ENCODE results near the gene EHD4. TPM values are rescaled to one million over a fixed set of nuclear protein-coding genes. Genes with fewer than 3 reads are reported as not detected.
A peak's percentile ranks its signal among the peaks of the same experiment; 100 is the strongest.

Gene EHD4
- total RNA-seq, 2 donors from 2014 or later: 57.6 to 79.9 TPM

DNA sequence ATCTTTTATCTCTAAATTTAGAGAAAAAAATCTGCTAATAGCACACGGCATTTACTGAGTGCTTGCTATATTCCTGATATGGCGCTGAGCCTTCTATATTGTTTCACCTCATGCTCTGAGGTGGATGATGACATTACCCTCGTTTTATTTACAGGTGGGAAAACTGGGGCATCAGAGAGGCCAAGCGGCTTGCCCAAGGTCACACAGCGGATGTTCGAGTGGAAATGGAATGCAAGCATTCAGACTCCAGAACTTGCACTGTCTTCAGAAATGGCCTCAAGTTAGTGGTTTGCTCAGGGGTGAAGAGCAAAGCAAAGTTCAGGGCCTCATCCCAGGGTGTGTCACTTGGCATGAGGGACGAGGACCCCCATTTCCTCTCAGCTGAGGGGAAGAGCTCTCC lies 17.3 kb downstream of the EHD4 start:
- Mint-ChIP-seq H3K4me1 (peaks cover 22% of the 10 kb centered on the region), H3K4me3 (no peak overlapping the region), H3K27ac (no peak overlapping the region), H3K27me3 (no peaks in the 10 kb centered on the region), H3K36me3 (ENCODE audit: low read depth) (peaks cover 5% of the 10 kb centered on the region)
- no peak for ATAC-seq
- no peaks in the 10 kb centered on the region for H3K9me3 ChIP-seq (ENCODE audit: control insufficient read depth, low read length, poor library complexity, severe bottlenecking)
- DNase-seq: no peak

DNA sequence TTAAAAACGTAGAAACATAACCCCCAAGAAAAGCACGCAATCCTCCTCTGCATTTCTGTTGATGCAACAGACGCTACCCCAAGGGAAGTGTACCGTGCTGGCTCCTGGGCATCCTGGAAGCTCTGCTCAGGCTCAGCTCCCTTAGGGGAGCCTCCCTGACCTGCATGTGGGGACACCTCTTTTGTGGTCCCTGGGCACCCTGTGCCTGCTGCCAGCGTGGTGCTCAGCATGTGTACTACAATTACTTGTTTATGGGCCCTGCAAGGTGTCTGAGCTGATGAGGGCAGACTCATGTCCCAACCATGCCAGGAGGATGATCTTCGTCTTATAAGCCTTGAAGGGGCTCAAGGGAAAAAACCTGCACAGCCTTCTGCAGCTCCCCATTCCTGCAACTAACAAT lies 18.3 kb downstream of the EHD4 start:
- ATAC-seq: no peak
- no peaks in the 10 kb centered on the region for H3K9me3 ChIP-seq (ENCODE audit: control insufficient read depth, low read length, poor library complexity, severe bottlenecking)
- H3K27me3 Mint-ChIP-seq: no peaks in the 10 kb centered on the region
- no peak for DNase-seq
- no peak overlapping the region for H3K27ac Mint-ChIP-seq
- peaks cover 22% of the 10 kb centered on the region for H3K4me1 Mint-ChIP-seq
- peaks cover 5% of the 10 kb centered on the region for H3K36me3 Mint-ChIP-seq (ENCODE audit: low read depth)
- no peak overlapping the region for H3K4me3 Mint-ChIP-seq

DNA sequence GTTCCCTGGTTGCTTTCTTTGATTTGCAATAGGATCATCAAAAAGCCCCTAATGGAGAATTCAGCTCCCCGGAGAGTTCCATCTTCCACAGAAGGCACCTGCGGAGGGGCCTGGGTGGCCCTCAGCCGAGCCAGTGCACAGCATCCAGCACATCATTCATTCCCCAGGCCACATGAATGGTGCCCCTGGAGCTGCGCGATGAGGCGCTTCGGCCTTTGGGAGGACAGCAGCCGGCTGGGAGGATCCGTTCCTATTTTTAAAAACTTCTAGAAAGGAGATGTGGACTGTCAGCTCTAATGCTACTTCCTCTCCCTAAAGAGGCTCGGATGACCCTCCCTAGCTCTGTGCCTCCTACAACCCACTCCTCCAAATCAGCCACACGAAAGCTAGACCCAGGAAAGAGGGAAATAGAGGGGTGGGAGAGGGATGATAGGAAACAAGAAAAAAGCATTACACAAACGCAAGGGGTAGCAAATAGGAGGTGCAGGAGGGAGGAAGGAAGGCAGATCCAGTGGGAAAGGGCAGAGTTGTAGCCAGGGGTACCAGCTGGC lies 20.3 kb downstream of the EHD4 start:
- H3K36me3 Mint-ChIP-seq (ENCODE audit: low read depth): peaks cover 5% of the 10 kb centered on the region

DNA sequence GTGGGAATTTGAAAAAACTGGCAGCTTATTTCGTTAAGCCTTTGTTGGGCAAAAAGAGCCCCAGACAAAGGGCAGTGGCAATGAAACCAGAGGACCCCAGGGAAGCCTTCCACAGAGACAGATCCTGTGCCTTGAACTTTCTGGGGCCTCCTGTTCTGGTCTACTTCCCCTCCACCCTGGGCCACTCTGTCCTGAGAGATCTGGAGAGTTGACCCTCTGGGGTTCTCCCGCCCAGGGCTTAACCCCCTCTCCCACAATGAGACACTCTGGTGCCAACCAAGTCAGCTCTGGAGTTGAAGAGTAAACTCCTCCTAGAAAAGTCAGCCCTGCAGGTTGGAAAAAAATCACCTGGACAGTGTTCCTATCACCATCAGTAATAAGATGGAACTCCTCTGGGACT lies 20.8 kb downstream of the EHD4 start:
- Mint-ChIP-seq H3K27ac (peak overlapping the region; percentile 27), H3K27me3 (no peaks in the 10 kb centered on the region), H3K36me3 (ENCODE audit: low read depth) (peaks cover 5% of the 10 kb centered on the region), H3K4me1 (peaks cover 10% of the 10 kb centered on the region), H3K4me3 (no peak overlapping the region)
- no peaks in the 10 kb centered on the region for H3K9me3 ChIP-seq (ENCODE audit: control insufficient read depth, low read length, poor library complexity, severe bottlenecking)
- no peak for ATAC-seq
- no peak for DNase-seq

More for the DNA sequence above, 20.3 kb downstream of the EHD4 start:
- H3K27ac Mint-ChIP-seq: peak overlapping the region; percentile 27
- no peaks in the 10 kb centered on the region for H3K27me3 Mint-ChIP-seq
- DNase-seq (no peak), ATAC-seq (no peak)
- no peaks in the 10 kb centered on the region for H3K9me3 ChIP-seq (ENCODE audit: control insufficient read depth, low read length, poor library complexity, severe bottlenecking)
- H3K4me3 Mint-ChIP-seq: peak overlapping the region; percentile 72
- H3K4me1 Mint-ChIP-seq: peaks cover 14% of the 10 kb centered on the region

DNA sequence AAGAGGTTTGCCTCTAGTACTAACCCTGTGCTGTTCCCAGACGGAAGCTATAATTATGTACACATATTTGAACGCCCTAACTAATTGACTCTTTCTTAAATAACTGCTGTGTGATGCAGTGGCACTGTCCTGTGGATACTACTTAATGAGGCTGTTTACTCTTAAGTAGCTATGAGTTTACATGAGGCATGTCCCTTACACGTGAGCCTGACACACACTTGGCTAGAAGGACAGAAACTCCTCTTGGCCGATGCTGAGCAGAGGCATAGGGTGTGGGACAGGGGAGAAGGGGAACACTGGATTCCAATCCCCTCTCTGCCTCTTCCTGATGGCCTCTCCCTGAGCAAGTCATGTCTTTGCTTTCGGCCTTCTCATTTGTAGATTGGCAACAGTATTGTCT lies 21.9 kb downstream of the EHD4 start:
- no peaks in the 10 kb centered on the region for H3K27me3 Mint-ChIP-seq
- peaks cover 13% of the 10 kb centered on the region for H3K4me1 Mint-ChIP-seq
- no peaks in the 10 kb centered on the region for H3K9me3 ChIP-seq (ENCODE audit: control insufficient read depth, low read length, poor library complexity, severe bottlenecking)
- no peak overlapping the region for H3K4me3 Mint-ChIP-seq
- peak overlapping the region; percentile 24 for H3K27ac Mint-ChIP-seq
- DNase-seq (no peak), ATAC-seq (no peak)
- peaks cover 5% of the 10 kb centered on the region for H3K36me3 Mint-ChIP-seq (ENCODE audit: low read depth)

DNA sequence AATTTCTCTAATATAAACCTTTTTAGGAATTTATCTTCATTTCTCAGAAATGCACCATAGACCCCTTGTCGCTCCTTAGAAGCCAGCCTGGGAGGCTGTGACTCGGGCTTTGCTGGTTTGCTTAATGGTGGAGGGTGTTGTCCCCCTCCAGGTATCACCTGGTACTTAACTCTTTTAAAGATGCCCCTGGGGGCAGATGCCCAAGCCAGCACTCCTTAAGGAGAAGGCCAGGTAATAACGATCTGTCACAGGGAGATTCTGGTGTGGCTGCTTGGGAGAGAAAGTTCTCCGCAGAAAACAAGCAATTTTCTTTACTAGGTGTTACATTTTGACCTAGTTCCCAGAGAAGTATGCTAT lies 22.3 kb downstream of the EHD4 start:
- no peaks in the 10 kb centered on the region for H3K9me3 ChIP-seq (ENCODE audit: control insufficient read depth, low read length, poor library complexity, severe bottlenecking)
- ATAC-seq (no peak), DNase-seq (no peak)
- Mint-ChIP-seq H3K4me1 (peaks cover 14% of the 10 kb centered on the region), H3K36me3 (ENCODE audit: low read depth) (peaks cover 7% of the 10 kb centered on the region), H3K27ac (peak overlapping the region; percentile 24), H3K4me3 (no peak overlapping the region), H3K27me3 (no peaks in the 10 kb centered on the region)

DNA sequence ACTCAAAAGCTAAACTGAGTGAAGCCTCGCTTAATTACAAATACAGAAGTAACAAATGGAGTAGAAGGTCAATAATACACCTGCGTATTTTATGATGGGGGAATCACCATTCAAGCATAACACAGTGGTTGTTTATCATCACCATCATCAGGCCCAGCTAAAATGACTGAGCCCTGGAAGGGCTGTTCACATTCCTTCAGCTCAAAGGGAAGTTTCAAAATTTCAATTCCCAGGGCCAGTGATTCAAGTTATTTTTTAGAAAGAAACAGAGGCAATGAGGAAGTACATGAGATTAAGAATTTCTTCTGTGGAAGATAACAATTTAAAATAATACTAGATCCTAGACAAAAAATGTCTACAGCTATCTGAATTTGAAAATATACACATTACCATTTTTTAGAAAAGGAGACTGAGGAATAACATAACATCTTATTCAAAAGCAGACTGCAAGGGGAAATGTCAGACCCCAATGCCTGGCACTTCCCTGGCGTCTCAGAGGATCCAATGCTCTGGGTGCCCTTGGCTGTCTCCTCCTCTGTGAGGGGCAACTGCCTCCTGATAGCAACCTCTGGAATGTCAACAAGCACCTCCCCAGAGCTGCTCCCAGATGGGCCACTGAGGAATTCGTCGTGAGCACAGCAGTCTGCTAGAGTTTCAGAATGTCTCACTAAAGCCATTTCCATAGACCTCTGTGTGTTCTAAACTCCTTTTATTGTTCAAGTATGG lies 22.8 kb downstream of the EHD4 start:
- DNase-seq (no peak), ATAC-seq (no peak)
- Mint-ChIP-seq H3K27ac (peak overlapping the region; percentile 24), H3K36me3 (ENCODE audit: low read depth) (peaks cover 8% of the 10 kb centered on the region), H3K4me1 (peaks cover 15% of the 10 kb centered on the region), H3K27me3 (no peaks in the 10 kb centered on the region), H3K4me3 (no peak overlapping the region)
- H3K9me3 ChIP-seq (ENCODE audit: control insufficient read depth, low read length, poor library complexity, severe bottlenecking): no peaks in the 10 kb centered on the region

DNA sequence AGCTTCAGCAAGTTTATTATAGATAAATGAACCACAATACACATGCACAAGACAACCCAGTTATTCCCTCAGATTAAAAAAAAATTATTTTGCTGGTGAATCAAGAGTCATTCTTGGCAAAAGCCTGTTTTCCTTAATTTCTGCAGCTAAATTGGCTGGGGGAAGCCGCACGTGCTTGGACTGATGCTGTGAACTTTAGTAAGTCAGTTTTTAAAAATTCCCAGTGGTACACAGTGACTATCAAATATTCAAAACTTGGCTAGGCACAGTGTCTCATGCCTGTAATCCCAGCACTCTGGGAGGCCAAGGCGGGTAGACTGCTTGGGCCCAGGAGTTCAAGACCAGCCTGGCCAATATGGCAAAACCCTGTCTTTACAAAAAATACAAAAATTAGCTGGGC lies 23.9 kb downstream of the EHD4 start:
- no peaks in the 10 kb centered on the region for H3K27me3 Mint-ChIP-seq
- no peak for ATAC-seq
- H3K27ac Mint-ChIP-seq: peak overlapping the region; percentile 16
- H3K4me3 Mint-ChIP-seq: peak overlapping the region; percentile 7
- no peaks in the 10 kb centered on the region for H3K9me3 ChIP-seq (ENCODE audit: control insufficient read depth, low read length, poor library complexity, severe bottlenecking)
- DNase-seq: no peak
- H3K36me3 Mint-ChIP-seq (ENCODE audit: low read depth): peaks cover 8% of the 10 kb centered on the region
- peaks cover 15% of the 10 kb centered on the region for H3K4me1 Mint-ChIP-seq

DNA sequence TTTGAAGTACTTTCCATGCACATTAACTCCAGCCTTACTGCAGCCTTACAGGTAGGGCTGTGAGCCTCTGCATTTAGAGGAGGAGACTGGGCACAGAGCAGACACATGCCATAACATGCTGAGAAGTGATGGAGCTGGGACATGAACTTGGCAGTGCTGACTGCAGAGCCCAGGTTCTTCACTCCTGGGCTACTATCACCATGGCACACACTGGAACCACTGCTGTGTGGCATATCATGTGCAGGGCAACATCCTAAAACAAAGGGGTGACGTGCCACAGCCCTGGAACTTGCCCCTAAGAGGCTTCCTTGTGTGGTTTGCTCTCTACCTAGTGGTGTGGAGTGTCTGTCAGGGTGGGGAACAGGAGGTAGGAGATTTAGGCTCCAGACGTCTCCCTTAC lies 25.4 kb downstream of the EHD4 start:
- Mint-ChIP-seq H3K27ac (peak overlapping the region; percentile 92), H3K27me3 (no peaks in the 10 kb centered on the region), H3K4me3 (no peak overlapping the region), H3K4me1 (peaks cover 12% of the 10 kb centered on the region), H3K36me3 (ENCODE audit: low read depth) (peaks cover 8% of the 10 kb centered on the region)
- H3K9me3 ChIP-seq (ENCODE audit: control insufficient read depth, low read length, poor library complexity, severe bottlenecking): no peaks in the 10 kb centered on the region
- ATAC-seq (no peak), DNase-seq (no peak)

DNA sequence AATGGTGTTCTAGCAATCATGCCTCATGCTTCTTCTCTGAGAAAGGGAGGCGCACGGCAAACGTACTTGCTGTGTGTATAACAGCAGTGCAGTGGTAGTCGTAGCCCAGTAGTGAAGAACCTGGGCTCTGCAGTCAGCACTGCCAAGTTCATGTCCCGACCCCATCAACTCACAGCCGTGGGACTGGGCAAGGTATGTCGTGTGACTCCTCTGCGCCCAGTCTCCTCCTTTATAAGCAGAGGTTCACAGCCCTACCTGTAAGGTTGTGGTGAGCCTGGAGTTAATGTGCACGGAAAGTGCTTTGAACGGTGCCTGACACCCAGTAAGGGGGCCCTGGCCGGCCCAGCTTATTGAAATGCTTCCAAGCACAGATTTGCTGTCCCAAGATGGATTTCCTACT lies 26.6 kb downstream of the EHD4 start:
- no peaks in the 10 kb centered on the region for H3K27me3 Mint-ChIP-seq
- DNase-seq (no peak), ATAC-seq (peak; percentile 13)
- no peaks in the 10 kb centered on the region for H3K9me3 ChIP-seq (ENCODE audit: control insufficient read depth, low read length, poor library complexity, severe bottlenecking)
- H3K4me3 Mint-ChIP-seq: no peak overlapping the region
- H3K4me1 Mint-ChIP-seq: peaks cover 16% of the 10 kb centered on the region
- peaks cover 8% of the 10 kb centered on the region for H3K36me3 Mint-ChIP-seq (ENCODE audit: low read depth)
- peak overlapping the region; percentile 100 for H3K27ac Mint-ChIP-seq

DNA sequence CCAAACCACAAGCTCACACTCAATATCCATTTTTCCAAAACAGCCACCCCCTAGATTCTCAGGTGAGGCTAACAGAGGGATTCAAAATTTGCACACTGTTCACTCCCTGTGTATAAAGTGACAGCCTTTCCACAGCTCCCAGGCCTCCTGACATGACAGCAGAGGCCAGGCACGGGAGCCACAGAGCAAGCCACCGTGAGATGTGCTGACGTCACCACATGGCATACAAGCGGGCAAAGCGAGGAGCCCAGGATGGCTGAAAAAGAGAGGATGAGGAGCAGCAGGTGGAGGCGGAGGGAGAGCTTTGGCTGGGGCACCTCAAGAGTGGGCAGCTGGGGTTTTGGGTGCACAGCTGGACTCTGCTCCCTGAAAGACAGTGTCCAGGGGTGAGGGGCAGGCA lies 27.1 kb downstream of the EHD4 start:
- H3K36me3 Mint-ChIP-seq (ENCODE audit: low read depth): peaks cover 6% of the 10 kb centered on the region

DNA sequence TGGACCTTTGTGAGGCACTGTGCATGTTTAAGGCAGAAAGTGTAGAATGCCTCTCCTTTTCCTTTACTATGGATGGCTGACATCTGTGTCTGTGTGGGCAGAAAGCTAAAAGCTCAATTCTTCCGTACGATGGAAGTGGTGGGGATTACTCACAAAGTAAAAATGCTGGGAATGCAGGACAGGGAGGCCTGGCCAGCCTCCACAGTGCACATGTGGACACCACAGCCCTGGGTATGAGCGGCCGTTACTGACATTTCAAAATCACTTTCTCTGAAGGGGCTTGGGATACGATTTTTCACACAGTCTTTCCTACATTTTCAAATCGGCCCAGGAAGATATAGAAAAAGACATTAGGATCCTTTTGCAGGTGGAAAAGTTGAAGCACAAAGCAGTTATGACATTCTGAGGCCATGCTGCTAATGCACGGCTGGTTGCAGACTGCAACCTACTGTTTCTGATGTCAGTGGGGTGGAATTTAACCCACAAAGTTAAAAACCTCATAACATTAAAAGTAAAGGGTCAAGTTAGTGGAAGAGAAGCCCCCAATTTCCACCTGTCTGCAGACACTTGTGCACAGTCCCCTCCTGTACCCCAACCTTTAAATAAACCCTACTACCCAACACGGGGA lies 27.9 kb downstream of the EHD4 start:
- no peaks in the 10 kb centered on the region for H3K9me3 ChIP-seq (ENCODE audit: control insufficient read depth, low read length, poor library complexity, severe bottlenecking)
- Mint-ChIP-seq H3K4me1 (peaks cover 19% of the 10 kb centered on the region), H3K36me3 (ENCODE audit: low read depth) (peaks cover 6% of the 10 kb centered on the region), H3K4me3 (no peak overlapping the region), H3K27me3 (no peaks in the 10 kb centered on the region), H3K27ac (peak overlapping the region; percentile 100)
- ATAC-seq: no peak
- no peak for DNase-seq

More for the DNA sequence above, 27.1 kb downstream of the EHD4 start:
- peak overlapping the region; percentile 100 for H3K27ac Mint-ChIP-seq
- H3K9me3 ChIP-seq (ENCODE audit: control insufficient read depth, low read length, poor library complexity, severe bottlenecking): no peaks in the 10 kb centered on the region
- DNase-seq (no peak), ATAC-seq (no peak)
- no peak overlapping the region for H3K4me3 Mint-ChIP-seq
- no peaks in the 10 kb centered on the region for H3K27me3 Mint-ChIP-seq
- peaks cover 19% of the 10 kb centered on the region for H3K4me1 Mint-ChIP-seq

DNA sequence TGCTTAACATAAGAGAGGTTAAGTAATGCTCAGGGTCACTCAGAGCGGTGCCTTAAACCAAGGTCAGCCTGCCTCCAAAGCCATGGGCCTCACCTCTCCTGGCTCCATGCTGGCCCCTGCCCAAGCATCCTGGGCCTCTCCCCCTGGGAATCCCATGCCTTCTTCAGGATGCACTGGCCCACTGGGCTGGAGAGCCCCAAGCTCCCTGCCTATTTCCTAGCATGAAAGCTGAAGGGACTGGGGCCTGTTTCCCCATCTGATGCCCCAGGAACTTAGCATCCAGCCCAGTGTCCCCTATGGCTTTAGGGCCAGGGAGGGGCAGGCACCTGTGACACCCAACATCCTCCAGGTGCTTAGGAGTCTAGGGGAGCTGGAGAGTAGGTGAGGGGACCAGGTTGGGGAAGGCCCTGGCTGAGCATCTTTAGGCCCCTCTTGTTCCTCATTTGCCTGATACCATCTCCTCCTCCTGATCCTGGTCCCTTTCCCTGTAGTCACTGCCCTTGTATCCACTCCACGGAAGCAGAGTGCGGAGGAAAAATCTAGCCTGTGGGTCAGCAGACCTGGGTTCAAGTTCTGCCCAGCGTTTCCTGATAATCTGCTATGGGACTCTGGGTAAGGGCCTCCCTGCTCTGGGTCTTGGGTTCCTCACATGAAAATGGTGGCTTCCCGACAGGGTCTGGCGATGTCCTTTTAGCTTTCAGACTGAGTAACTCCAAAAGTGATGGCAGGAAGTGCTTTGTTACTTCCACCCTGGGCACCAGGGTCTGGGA lies 28.6 kb downstream of the EHD4 start:
- Mint-ChIP-seq H3K4me3 (peak overlapping the region; percentile 25), H3K27me3 (no peaks in the 10 kb centered on the region), H3K36me3 (ENCODE audit: low read depth) (peaks cover 6% of the 10 kb centered on the region), H3K4me1 (peaks cover 21% of the 10 kb centered on the region), H3K27ac (peak overlapping the region; percentile 100)
- no peak for ATAC-seq
- no peak for DNase-seq
- no peaks in the 10 kb centered on the region for H3K9me3 ChIP-seq (ENCODE audit: control insufficient read depth, low read length, poor library complexity, severe bottlenecking)

Measured in T-helper 17 cell (primary cell).